ENCODE data around the gene DLX5. TPM values are rescaled to one million over a fixed set of nuclear protein-coding genes. Genes with fewer than 3 reads are reported as not detected.

Gene DLX5
- total RNA-seq, 1 donor, result not detected

DNA sequence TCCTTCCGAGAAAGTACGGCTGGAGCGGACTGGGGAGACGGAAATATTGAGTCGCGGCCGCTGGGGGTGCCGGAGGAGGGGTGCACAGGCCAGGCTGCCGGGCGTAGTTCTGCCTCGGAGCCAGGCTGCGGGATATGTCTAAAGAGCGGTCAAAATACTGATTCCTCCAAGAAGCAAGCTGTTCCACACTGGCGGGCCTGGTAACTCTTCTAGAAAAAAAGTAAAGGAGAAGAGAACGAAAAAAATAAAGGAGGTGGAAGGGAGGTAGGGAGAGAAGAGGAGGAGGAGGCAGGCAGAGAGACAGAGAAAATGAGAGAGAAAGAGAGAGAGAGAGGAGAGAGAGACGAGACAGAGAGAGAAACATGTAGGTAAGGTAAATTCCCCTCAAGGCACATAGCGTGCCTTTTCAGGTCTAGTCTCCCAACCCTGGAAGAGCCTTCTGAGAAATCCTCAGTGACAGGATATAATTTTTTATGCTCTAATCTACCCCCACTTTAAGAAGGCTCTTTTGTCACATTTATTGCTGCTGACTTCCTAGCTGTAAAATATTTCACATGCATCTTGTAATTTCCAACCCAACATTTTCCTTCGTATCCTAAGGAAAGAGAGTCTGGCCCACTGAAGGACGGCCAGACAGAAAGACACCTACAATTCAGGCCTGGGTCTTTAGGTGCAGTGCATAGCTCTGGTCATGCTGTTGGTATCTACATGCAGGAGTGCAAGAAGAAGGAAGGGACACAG, 5.7 kb downstream of the DLX5 start:
- peak in 1 of 3 donors; percentile 10 for DNase-seq (ENCODE audit: low read depth in 2 of 3, low spot score in 2 of 3)

- peak in 1 of 3 donors; percentile 7 for DNase-seq (ENCODE audit: low read depth in 2 of 3, low spot score in 2 of 3)
These were observed 6.5 kb downstream of the DLX5 start for GRCh38 chr7:97018126-97018601.

- DNase-seq (ENCODE audit: low read depth in 2 of 3, low spot score in 2 of 3), result no peak
These were observed 7.2 kb downstream of the DLX5 start for GRCh38 chr7:97017192-97018125.

GRCh38 chr7:97016381-97017191, 8.0 kb downstream of the DLX5 start:
- peak in 1 of 3 donors; percentile 2 for DNase-seq (ENCODE audit: low read depth in 2 of 3, low spot score in 2 of 3)

- DNase-seq (ENCODE audit: low read depth in 2 of 3, low spot score in 2 of 3), result peak in 1 of 3 donors; percentile 18
These were observed 8.8 kb downstream of the DLX5 start for GRCh38 chr7:97015756-97016380.

DNA sequence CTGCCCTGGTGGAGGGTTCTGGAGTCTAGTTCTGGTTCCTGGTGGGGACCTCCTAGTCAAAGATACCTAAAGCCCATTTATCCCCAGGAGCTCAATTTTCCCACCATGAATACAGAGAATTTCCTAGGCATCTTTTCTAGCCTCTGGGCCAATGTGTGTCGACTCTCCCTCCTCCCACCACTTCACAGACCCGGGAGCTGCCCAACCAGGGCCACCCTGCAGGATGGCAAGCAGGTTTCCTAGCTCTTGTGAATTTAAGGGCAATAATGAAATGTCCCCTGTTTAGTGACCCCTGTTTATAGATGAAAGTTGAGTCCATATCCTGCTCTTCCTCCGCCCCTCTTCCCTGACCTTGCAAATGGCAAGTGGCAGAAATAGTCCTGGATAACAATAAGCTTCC, 9.4 kb downstream of the DLX5 start:
- DNase-seq (ENCODE audit: low read depth in 2 of 3, low spot score in 2 of 3), result no peak

GRCh38 chr7:97014145-97014750, 10.4 kb downstream of the DLX5 start:
- DNase-seq (ENCODE audit: low read depth in 2 of 3, low spot score in 2 of 3), result no peak

DNA sequence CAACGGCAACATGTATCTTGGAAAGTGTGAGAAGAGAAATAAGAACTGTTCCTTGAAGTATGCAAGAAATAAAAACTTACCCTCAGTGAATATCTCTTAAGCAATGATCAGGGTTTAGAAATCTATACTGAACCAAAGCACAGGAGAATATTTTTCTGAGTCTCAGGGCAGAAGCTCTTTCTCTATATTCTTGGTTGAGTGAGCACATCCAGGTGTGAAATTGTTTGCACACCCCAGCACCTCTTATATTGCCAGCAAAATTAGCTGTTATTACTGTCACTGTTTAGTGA, 10.8 kb downstream of the DLX5 start:
- DNase-seq (ENCODE audit: low read depth in 2 of 3, low spot score in 2 of 3), result no peak

GRCh38 chr7:97013134-97013844, 11.3 kb downstream of the DLX5 start:
- DNase-seq (ENCODE audit: low read depth in 2 of 3, low spot score in 2 of 3), result no peak

DNA sequence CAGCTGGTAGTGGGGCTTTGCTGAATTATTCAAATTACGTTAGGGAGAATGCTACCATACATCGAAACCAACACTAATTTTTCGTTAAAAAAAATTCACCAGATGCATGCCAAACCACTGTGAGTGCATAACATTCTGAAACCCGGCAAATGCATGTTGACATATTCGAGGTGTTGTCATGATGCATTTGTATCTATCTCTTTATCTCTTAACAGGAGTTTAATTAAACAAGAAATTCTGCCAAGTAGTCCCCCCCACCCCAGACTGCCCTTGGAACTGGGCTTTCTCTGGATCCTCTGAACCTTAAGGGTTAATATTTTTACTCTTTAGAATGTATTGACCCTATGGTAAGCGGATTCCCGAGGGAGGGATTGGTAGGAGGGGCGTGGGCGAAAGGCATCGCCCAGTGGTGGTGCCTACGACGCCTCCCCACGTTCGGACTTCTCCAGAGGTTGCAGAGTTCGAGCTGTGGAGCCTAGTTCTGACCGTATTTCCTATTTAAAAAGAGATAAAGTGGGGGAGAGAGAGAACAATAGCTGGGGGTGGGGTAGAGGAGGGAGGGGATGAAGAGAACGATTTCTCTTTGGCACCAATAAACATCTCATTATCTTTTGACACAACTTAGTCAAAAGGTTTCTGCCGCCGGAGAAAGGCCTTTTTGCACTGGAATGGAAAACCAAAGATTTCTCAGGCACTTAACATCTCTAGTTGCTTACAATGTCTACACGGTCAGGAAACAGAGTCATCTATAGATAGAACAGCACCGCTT, 12.1 kb downstream of the DLX5 start:
- no peak for DNase-seq (ENCODE audit: low read depth in 2 of 3, low spot score in 2 of 3)

DNA sequence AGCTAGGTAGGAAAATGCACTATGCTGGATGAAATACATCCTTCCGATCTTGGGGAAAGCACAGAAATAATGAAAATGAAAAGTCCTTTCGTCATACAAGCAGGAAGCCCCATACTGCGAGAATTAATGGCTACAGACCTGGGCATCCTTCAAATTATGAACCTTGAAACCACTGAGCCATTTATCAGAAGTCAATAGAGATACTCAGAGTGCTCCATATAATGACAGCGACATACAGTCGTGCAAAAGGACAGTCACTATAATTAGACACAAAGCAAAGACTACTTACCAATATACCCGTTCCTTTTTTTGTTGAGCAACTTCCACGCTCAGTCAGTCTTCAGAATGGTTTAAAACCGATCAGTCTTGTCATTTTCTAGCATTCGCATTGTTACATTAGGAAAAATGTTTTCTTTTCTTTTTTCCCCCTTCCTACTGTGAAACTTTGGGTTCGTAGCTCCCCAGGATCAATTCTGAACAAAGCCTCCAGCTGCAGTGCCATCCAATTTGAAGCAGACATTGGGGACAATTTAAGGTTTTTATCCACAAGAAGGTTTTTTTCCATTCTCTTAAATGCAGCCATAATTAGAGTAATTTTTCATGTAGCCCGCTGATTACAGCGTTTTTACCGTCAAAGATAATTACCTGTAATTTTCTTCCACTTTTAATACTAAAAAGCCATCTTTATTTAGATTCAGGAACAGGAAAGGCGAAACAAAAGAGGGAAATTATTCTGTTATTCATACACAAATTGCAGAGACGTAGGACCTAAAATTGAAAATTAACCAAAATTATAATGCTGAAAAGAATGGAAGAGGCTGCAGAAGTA, 12.9 kb downstream of the DLX5 start:
- no peak for DNase-seq (ENCODE audit: low read depth in 2 of 3, low spot score in 2 of 3)

- DNase-seq (ENCODE audit: low read depth in 2 of 3, low spot score in 2 of 3), result no peak
These were observed 13.5 kb downstream of the DLX5 start for GRCh38 chr7:97011104-97011503.

- DNase-seq (ENCODE audit: low read depth in 2 of 3, low spot score in 2 of 3), result no peak
These were observed 14.6 kb downstream of the DLX5 start for GRCh38 chr7:97009753-97010732.

- DNase-seq (ENCODE audit: low read depth in 2 of 3, low spot score in 2 of 3), result no peak
These were observed 16.2 kb downstream of the DLX5 start for GRCh38 chr7:97008275-97008917.

DNA sequence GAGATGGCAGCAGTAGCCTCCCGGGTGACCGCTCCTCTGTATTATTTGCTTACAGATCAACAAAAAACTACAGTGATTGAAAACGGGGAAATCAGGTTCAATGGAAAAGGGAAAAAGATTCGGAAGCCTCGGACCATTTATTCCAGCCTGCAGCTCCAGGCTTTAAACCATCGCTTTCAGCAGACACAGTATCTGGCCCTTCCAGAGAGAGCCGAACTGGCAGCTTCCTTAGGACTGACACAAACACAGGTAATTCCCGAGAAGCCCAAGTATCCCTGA, 17.1 kb downstream of the DLX5 start:
- DNase-seq (ENCODE audit: low read depth in 2 of 3, low spot score in 2 of 3), result no peak

DNA sequence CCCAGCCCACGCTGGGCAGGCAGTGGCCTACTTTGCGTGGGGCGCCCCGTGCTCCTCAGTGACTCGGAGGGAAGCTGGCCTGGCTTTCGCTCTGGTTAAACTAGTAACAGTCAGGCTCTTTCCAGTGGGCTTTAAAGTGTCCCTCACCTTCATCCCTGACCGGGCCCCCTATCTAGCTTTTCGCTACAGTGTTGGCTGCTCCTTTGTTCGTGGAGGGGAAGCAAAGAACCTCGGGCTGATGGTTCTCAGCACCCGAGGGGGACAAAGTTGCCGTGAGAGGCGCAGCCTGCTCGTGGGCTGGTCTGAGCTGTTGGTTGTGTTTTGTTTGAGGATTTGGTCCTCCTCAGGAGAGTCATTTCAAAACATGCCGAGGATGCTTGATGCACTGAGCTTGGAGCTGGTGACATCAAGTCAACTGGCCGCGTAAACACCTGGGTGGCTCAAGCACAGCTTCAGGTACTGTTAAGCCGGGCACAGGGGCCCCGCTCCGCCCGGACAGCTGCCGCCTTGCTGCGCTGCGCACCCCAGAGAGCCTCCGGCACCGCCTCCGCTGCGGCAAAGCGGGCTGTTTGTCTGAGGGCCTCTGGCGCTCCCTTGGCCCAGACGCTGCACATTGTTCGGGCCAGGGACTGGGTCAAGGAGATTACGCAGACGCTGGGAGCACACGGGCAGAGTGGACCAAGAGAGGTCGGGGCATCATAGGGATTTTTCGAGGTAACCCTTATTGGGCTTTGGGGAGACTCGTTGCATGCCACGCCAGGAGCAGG, 17.6 kb downstream of the DLX5 start:
- DNase-seq (ENCODE audit: low read depth in 2 of 3, low spot score in 2 of 3), result no peak
